IMR-90 (cell line): Measurements from ENCODE around the gene PROM2. TPM values are rescaled to one million over a fixed set of nuclear protein-coding genes. Genes with fewer than 3 reads are reported as not detected.

Experiments used
- ATAC-seq: fragments of 200-7000 bp; cut with Tn5 transposase; 2 replicates; pipeline ENCODE4 v1.9.1; 2020; ENCODE audit warnings: low read depth, mild to moderate bottlenecking, moderate library complexity
- BruUV-seq: library from RNA; stranded (reverse); fragments of 400-500 nt; replicated peaks from 2 replicates; lab custom pipeline; 2021; lab: Mats Ljungman, UMichigan
- CTCF ChIA-PET: fragments of 300-600 bp; formaldehyde crosslinking; extraction: SDS; loops from one replicate; lab custom pipeline; 2021; ENCODE audit warnings: antibody characterized with exemption; lab: Yijun Ruan, JAX
- POLR2A ChIA-PET: fragments of 300-600 bp; sonication (Branson Sonifier 250); formaldehyde crosslinking; loops from one replicate; lab custom pipeline; 2022; ENCODE audit warnings: antibody characterized with exemption; ENCODE audit not compliant: unreplicated experiment; lab: Charles Lee
- DNase-seq: peaks from one replicate; pipeline ENCODE4 v3.0.0; 2013
- H2AFZ ChIP-seq: replicated peaks from 2 replicates; pipeline ENCODE3; 2013; ENCODE audit warnings: low read length, mild to moderate bottlenecking; ENCODE audit not compliant: poor library complexity
- H2AK5ac ChIP-seq: 2 replicates; pipeline ENCODE4 v1.6.1; 2013; ENCODE audit warnings: low read depth, low read length, inconsistent platforms
- H2AK9ac ChIP-seq: replicated peaks from 2 replicates; pipeline ENCODE3; 2013; ENCODE audit warnings: mild to moderate bottlenecking, low read depth, low read length, moderate library complexity; ENCODE audit not compliant: poor library complexity
- H2BK120ac ChIP-seq: 2 replicates; pipeline ENCODE4 v1.6.1; 2013; ENCODE audit warnings: low read depth, low read length, inconsistent platforms
- H2BK15ac ChIP-seq: 3 replicates; pipeline ENCODE4 v1.6.1; 2013; ENCODE audit warnings: low read depth, low read length, inconsistent platforms
- H2BK20ac ChIP-seq: 2 replicates; pipeline ENCODE4 v1.6.1; 2013; ENCODE audit warnings: low read depth, mild to moderate bottlenecking, inconsistent platforms, low read length, moderate library complexity
- H2BK5ac ChIP-seq: 2 replicates; pipeline ENCODE4 v1.6.1; 2013; ENCODE audit warnings: mild to moderate bottlenecking, low read depth, low read length, inconsistent platforms; ENCODE audit not compliant: poor library complexity, severe bottlenecking
- H3K14ac ChIP-seq: replicated peaks from 2 replicates; pipeline ENCODE4 v1.6.1; 2013; ENCODE audit warnings: low read depth, low read length, inconsistent platforms
- H3K18ac ChIP-seq: 2 replicates; pipeline ENCODE4 v1.6.1; 2013; ENCODE audit warnings: low read depth, low read length, control low read depth
- H3K23ac ChIP-seq: 2 replicates; pipeline ENCODE4 v1.6.1; 2013; ENCODE audit warnings: low read depth, low read length, inconsistent platforms
- H3K27ac ChIP-seq: 2 replicates; pipeline ENCODE4 v1.5.1; 2013; ENCODE audit warnings: mild to moderate bottlenecking, control low read depth, low read length; ENCODE audit not compliant: insufficient read depth
- H3K27me3 ChIP-seq: 2 replicates; pipeline ENCODE4 v1.6.1; 2013; ENCODE audit warnings: low read length; ENCODE audit not compliant: control insufficient read depth, insufficient read depth
- H3K36me3 ChIP-seq: 2 replicates; pipeline ENCODE4 v1.6.1; 2013; ENCODE audit warnings: low read length, mixed read lengths; ENCODE audit not compliant: control insufficient read depth, insufficient read depth
- H3K4ac ChIP-seq: 2 replicates; pipeline ENCODE4 v1.6.1; 2013; ENCODE audit warnings: low read depth, low read length, inconsistent platforms
- H3K4me1 ChIP-seq: 2 replicates; pipeline ENCODE4 v1.6.1; 2013; ENCODE audit warnings: low read length, mixed read lengths; ENCODE audit not compliant: control insufficient read depth, insufficient read depth
- H3K4me2 ChIP-seq: 2 replicates; pipeline ENCODE4 v1.6.1; 2013; ENCODE audit warnings: low read depth, mild to moderate bottlenecking, control low read depth, low read length, moderate library complexity
- H3K4me3 ChIP-seq: 2 replicates; pipeline ENCODE4 v1.5.1; 2013; ENCODE audit warnings: low read depth, mild to moderate bottlenecking, control low read depth, low read length, moderate library complexity; ENCODE audit not compliant: insufficient read depth
- H3K56ac ChIP-seq: 2 replicates; pipeline ENCODE4 v1.6.1; 2013; ENCODE audit warnings: low read length, inconsistent platforms; ENCODE audit not compliant: insufficient read depth; ENCODE audit errors: extremely low read depth
- H3K79me1 ChIP-seq, 2 experiments: 2 replicates each; pipeline ENCODE4 v1.6.1; 2013; ENCODE audit warnings: low read length in 2 of 2, inconsistent platforms in 1 of 2, low read depth in 1 of 2
- H3K9ac ChIP-seq: 2 replicates; pipeline ENCODE4 v1.6.1; 2013; ENCODE audit warnings: low read depth, low read length, control low read depth
- H3K9me1 ChIP-seq: 2 replicates; pipeline ENCODE4 v1.6.1; 2013; ENCODE audit warnings: low read length, inconsistent platforms; ENCODE audit not compliant: insufficient read depth
- H3K9me3 ChIP-seq: 2 replicates; pipeline ENCODE4 v1.6.1; 2013; ENCODE audit warnings: low read length; ENCODE audit not compliant: control insufficient read depth, insufficient read depth
- H4K20me1 ChIP-seq: 2 replicates; pipeline ENCODE4 v1.6.1; 2013; ENCODE audit warnings: low read length, inconsistent platforms; ENCODE audit not compliant: insufficient read depth
- H4K5ac ChIP-seq: 2 replicates; pipeline ENCODE4 v1.6.1; 2013; ENCODE audit warnings: mild to moderate bottlenecking, low read depth, low read length, control low read depth
- H4K8ac ChIP-seq, 2 experiments: 2 replicates each; pipeline ENCODE4 v1.6.1; 2013; ENCODE audit warnings: low read depth in 2 of 2, low read length in 2 of 2, control low read depth in 1 of 2, inconsistent platforms in 1 of 2
- H4K91ac ChIP-seq: 2 replicates; pipeline ENCODE4 v1.6.1; 2013; ENCODE audit warnings: low read depth, low read length, inconsistent platforms; ENCODE audit not compliant: insufficient read depth
- BHLHE40 ChIP-seq: fragments of 150-350 bp; IDR thresholded peaks from 2 replicates; pipeline ENCODE4 v1.6.1; 2016; ENCODE audit warnings: mild to moderate bottlenecking, low read depth, low read length
- CHD1 ChIP-seq: IDR thresholded peaks from 2 replicates; pipeline ENCODE4 v1.6.1; 2012; ENCODE audit warnings: low read depth, low read length, improper control_type of control experiment
- MAZ ChIP-seq: IDR thresholded peaks from 2 replicates; pipeline ENCODE4 v1.6.1; 2012; ENCODE audit warnings: low read depth, mild to moderate bottlenecking, low read length, improper control_type of control experiment, moderate library complexity, borderline replicate concordance
- NFE2L2 ChIP-seq: fragments of 150-350 bp; IDR thresholded peaks from 2 replicates; pipeline ENCODE4 v1.6.1; 2016; ENCODE audit warnings: low read depth, mild to moderate bottlenecking, low read length
- POLR2A ChIP-seq: IDR thresholded peaks from 2 replicates; pipeline ENCODE4 v1.6.1; 2012; ENCODE audit warnings: mild to moderate bottlenecking, low read depth, low read length
- RFX5 ChIP-seq: IDR thresholded peaks from 2 replicates; pipeline ENCODE4 v1.8.0; 2012; ENCODE audit warnings: low read depth, mild to moderate bottlenecking, low read length, moderate library complexity
- WGBS, 2 experiments: methylation state at CpG; one replicate each; pipeline versions ENCODE4 v1.1.5 to v1.1.7; 2013; ENCODE audit warnings: missing lambda C conversion rate in 2 of 2; ENCODE audit not compliant: insufficient read length in 1 of 2; ENCODE audit errors: extremely low coverage in 2 of 2; 5-methylcytosine and 5-hydroxymethylcytosine counted together
- dilution Hi-C: fragments of 300-500 bp; cut with HindIII; formaldehyde crosslinking; loops from one replicate; pipeline ENCODE4 v1.14.3; 2018; ENCODE audit warnings: low sequenced_read_pairs; ENCODE audit not compliant: unreplicated experiment
- in situ Hi-C: fragments of 300-500 bp; cut with MboI; formaldehyde crosslinking; loops from 3 replicates; pipeline ENCODE4 v1.14.3; 2019; ENCODE audit warnings: low sequenced_read_pairs, inconsistent platforms, mixed read lengths
- intact Hi-C: fragments of 100-400 bp; cut with micrococcal nuclease; formaldehyde crosslinking; loops from 2 replicates; pipeline ENCODE4 v1.10.0; 2022
- polyA plus RNA-seq, 3 experiments: library from polyadenylated mRNA; depleted of rRNA; stranded (reverse); fragments of >200 nt; gene quantifications; 2 replicates each; pipeline ENCODE4 v1.2.3, GENCODE V29; 2012; ENCODE audit warnings: low replicate concordance in 1 of 3
- total RNA-seq: library from RNA; depleted of rRNA; stranded (reverse); fragments of >200 nt; gene quantifications from 2 replicates; pipeline ENCODE4 v1.2.3, GENCODE V29; 2012
- TF ChIP-seq, protein P1 (sequence below): fragments of 150-350 bp; IDR thresholded peaks from 2 replicates; pipeline ENCODE4 v1.6.1; 2017; ENCODE audit warnings: mild to moderate bottlenecking, antibody characterized with exemption, low read length, low read depth
- TF ChIP-seq, protein P2 (sequence below): fragments of 150-350 bp; IDR thresholded peaks from 2 replicates; pipeline ENCODE4 v1.6.1; 2016; ENCODE audit warnings: low read depth, mild to moderate bottlenecking, low read length, moderate library complexity, borderline replicate concordance

Gene PROM2
- total and polyA plus RNA-seq, 2 of the 4 experiments (the other 2 are of a cell fraction) = 0.26 TPM; not detected in 1

GRCh38 chr2:95269036-95269680 lies 5.1 kb upstream of the PROM2 start:
- no peak overlapping the region for H3K23ac ChIP-seq
- no peak overlapping the region for H3K9ac ChIP-seq
- H2AK9ac ChIP-seq = no peak overlapping the region
- no peak overlapping the region for H2AK5ac ChIP-seq
- H2BK20ac ChIP-seq = no peak overlapping the region
- H3K27ac ChIP-seq = no peak overlapping the region
- dilution Hi-C loops (no loop called here), in situ Hi-C loops (no loop called here), intact Hi-C loops (no loop called here)
- no peak for ATAC-seq
- no peak overlapping the region for H4K8ac ChIP-seq
- H3K79me1 ChIP-seq = no peaks in the 10 kb centered on the region
- no peak overlapping the region for H2BK15ac ChIP-seq
- no peak overlapping the region for H3K56ac ChIP-seq
- no peak overlapping the region for H2BK5ac ChIP-seq
- H4K5ac ChIP-seq = no peak overlapping the region
- 0 out of 2 replicates have a peak, but pooled peaks cover 2% of the 10 kb centered on the region for H3K9me3 ChIP-seq
- peaks cover 2% of the 10 kb centered on the region; the same call in 1 of the 2 replicates for H3K27me3 ChIP-seq
- ChIA-PET CTCF (no interaction called here), POLR2A (no interaction called here)
- no peak for TF ChIP-seq RFX5
- TF ChIP-seq, protein P1, sequence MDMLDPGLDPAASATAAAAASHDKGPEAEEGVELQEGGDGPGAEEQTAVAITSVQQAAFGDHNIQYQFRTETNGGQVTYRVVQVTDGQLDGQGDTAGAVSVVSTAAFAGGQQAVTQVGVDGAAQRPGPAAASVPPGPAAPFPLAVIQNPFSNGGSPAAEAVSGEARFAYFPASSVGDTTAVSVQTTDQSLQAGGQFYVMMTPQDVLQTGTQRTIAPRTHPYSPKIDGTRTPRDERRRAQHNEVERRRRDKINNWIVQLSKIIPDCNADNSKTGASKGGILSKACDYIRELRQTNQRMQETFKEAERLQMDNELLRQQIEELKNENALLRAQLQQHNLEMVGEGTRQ = no peak
- TF ChIP-seq BHLHE40 = no peak
- no peak for TF ChIP-seq NFE2L2
- no peak for TF ChIP-seq CHD1
- TF ChIP-seq MAZ = no peak
- TF ChIP-seq POLR2A = no peak
- TF ChIP-seq, protein P2, sequence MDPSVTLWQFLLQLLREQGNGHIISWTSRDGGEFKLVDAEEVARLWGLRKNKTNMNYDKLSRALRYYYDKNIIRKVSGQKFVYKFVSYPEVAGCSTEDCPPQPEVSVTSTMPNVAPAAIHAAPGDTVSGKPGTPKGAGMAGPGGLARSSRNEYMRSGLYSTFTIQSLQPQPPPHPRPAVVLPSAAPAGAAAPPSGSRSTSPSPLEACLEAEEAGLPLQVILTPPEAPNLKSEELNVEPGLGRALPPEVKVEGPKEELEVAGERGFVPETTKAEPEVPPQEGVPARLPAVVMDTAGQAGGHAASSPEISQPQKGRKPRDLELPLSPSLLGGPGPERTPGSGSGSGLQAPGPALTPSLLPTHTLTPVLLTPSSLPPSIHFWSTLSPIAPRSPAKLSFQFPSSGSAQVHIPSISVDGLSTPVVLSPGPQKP = no peak
- no peaks in the 10 kb centered on the region for H4K20me1 ChIP-seq
- BruUV-seq = no TSS peak
- no peaks in the 10 kb centered on the region for H3K9me1 ChIP-seq
- DNase-seq = no peak
- no peak overlapping the region for H3K4me3 ChIP-seq
- no peak overlapping the region for H3K4ac ChIP-seq
- H2AFZ ChIP-seq = no peak overlapping the region
- no peak overlapping the region for H3K4me2 ChIP-seq
- no peaks in the 10 kb centered on the region for H3K36me3 ChIP-seq
- H3K4me1 ChIP-seq = no peaks in the 10 kb centered on the region
- WGBS, 2 experiments = 71% methylated on average over 5 of the region's 10 CpGs; no CpG with 5 or more reads in 1 of the 2 experiments
- H2BK120ac ChIP-seq = no peak overlapping the region
- no peak overlapping the region for H3K18ac ChIP-seq
- H3K14ac ChIP-seq = no peak overlapping the region
- no peak overlapping the region for H4K91ac ChIP-seq
